GM20000 (cell line): ENCODE measurements around the gene DNAJC4.

Source experiments
- DNase-seq: peaks from one replicate; pipeline ENCODE4 v3.0.0; 2012; ENCODE audit warnings: low spot score
- TF ChIP-seq, protein P1 (sequence below): IDR thresholded peaks from 2 replicates; pipeline ENCODE4 v1.5.1; 2012; ENCODE audit warnings: mild to moderate bottlenecking, control low read depth; ENCODE audit errors: extremely low read depth, missing control alignments

The DNAJC4 gene

DNA sequence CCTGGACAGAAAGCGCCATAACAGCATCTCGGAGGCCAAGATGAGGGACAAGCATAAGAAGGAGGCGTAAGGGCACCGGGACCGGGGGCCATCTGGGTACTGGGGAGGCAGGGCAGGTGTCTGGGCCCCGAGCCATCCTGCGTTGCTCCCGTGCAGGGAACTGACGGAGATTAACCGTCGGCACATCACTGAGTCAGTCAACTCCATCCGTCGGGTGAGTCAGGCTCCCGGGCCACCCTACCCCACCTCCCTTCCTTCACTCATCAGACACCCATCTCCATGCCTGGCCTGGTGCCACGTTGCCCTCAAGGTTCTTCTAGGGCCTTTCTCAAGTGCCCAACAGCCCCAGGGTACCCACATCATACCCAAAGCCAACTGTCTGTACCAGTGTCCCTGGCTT is 36.0 kb downstream of the DNAJC4 start:
- no peak for DNase-seq
- TF ChIP-seq, protein P1, sequence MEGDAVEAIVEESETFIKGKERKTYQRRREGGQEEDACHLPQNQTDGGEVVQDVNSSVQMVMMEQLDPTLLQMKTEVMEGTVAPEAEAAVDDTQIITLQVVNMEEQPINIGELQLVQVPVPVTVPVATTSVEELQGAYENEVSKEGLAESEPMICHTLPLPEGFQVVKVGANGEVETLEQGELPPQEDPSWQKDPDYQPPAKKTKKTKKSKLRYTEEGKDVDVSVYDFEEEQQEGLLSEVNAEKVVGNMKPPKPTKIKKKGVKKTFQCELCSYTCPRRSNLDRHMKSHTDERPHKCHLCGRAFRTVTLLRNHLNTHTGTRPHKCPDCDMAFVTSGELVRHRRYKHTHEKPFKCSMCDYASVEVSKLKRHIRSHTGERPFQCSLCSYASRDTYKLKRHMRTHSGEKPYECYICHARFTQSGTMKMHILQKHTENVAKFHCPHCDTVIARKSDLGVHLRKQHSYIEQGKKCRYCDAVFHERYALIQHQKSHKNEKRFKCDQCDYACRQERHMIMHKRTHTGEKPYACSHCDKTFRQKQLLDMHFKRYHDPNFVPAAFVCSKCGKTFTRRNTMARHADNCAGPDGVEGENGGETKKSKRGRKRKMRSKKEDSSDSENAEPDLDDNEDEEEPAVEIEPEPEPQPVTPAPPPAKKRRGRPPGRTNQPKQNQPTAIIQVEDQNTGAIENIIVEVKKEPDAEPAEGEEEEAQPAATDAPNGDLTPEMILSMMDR, result no peak

DNA sequence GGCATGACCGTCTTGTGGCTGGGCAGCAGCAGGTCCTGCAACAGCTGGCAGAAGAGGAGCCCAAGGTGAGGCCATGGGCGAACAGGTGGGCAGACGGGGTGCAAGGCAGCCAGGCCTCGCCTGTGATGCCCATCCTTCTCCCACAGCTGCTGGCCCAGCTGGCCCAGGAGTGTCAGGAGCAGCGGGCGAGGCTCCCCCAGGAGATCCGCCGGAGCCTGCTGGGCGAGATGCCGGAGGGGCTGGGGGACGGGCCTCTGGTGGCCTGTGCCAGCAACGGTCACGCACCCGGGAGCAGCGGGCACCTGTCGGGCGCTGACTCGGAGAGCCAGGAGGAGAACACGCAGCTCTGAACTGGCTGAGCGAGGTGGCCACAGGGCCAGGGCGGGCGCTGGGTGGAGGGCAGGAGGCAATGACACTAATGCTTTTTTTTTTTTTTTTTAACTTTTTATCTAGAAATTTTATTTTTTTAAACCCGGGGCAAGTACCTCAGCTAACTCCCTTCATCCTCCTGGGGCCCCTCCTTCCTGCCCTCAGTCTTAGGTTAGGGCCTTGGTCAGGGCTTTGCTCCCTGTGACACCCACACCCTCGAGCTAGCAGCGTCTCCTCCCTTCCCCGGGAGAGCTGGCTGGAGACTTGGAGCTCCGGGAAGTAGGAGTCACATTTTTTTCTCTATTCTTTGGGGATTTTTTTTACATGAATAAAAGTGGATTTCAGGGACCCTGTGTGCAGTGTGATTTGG is 37.0 kb downstream of the DNAJC4 start:
- TF ChIP-seq, protein P1, result no peak
- DNase-seq, result no peak

DNA sequence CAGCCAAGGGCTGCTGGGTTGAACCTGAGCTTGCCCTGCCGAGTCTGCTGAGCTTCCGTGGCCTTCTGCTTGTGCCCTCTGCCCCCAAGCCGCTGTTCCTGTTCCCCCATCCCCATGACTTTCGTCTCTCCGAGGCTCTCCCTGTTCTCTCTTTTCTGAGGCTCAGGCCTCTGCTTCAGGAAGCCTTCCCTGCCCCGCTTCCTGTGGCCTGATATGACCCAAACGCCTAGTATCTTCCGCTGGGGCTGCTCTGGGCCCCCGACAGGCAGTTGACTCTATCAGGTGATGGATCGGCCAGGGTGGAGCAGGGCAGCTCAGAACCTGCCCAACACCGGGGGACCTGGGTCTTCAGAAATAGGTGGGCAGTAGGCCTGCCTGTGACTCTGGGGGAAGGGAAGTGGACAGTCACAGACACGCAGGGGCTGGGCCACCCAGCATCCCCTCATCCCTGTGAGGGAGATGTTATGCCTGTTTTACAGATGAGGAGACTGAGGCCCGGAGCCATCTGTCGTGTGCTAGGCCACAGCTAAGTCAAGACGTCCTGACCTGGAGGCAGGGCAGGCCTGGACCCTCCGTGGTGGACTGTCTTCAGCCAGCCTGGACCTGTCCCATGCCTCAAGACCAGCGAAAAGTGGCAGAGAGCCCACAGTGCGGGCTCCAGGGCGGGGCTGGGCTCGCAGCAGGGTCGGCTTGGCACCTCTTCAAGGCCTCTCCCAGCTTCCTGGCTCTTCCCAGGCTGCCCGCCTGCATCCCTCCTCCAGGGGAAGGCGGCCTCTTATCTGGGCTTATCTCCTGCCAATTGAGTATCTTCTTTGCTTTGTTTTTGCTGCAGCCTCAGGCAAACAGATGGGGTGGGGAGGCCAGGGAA is 37.9 kb downstream of the DNAJC4 start:
- no peak for DNase-seq
- TF ChIP-seq, protein P1, result no peak

DNA sequence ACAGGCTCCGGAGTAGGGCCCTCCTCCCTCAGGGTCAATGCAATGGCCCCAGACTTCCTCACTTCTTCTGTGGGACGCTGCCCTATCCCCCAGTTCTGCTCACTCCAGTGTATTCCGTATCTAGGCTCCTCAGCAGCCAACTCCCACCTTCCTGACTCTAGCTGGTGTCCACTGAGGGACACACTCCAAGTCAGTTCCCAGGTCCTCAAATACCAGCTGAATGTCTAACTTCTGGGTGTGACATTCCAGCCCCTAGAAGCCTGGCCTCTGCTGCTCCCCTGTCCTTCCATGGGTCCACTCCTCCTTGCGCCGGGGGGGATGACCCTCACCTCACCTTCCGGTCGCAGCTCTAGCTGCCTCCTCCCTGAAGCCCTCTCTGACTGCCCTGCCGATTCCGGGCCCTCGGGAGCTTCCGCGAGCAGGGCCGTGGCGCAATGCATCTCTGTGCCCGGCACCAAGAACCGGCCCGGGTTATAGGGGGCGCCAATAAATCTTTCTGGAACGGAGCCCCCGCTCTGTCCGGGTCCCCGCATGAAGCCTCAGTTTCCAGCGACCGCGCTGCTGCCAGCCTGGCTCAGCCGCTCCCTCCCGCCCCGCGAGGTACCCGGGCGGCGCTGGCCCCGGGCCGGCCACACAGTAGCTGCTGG is 38.7 kb downstream of the DNAJC4 start:
- TF ChIP-seq, protein P1, result no peak
- no peak for DNase-seq

DNA sequence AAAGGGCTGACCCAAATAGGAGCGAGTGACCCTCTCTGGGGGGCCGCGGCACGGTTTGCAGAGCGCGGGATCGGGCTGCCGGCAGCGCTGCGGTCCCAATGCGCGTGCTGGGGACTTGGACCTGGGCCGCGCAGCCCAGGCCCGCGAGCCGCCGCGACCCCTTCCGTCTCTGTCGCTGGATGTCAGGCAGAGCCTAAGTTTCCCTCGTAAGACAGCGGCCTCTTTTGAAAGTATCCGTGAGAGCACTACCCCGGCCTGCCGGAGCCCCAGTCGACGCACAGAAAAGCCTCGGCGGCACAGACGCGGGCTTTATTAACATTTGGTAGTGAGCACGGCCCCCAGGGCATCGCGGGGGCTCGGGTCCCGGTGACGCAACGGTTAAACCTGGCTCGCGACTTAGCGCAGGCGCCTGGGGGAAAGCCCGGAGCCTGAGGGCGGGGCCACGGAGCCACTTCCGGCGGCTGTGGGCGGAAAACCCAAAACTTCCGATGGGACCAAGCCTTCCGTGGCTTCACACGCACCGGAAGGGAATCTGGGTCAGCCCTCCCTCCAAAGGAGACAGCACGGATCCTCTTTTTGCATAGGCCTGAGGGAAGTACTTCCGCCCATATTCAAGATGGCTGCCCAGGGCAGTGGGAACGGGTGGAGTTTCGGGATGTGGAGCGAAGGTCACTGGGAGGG is 39.3 kb downstream of the DNAJC4 start:
- peak; percentile 92 for DNase-seq
- TF ChIP-seq, protein P1, result no peak

DNA sequence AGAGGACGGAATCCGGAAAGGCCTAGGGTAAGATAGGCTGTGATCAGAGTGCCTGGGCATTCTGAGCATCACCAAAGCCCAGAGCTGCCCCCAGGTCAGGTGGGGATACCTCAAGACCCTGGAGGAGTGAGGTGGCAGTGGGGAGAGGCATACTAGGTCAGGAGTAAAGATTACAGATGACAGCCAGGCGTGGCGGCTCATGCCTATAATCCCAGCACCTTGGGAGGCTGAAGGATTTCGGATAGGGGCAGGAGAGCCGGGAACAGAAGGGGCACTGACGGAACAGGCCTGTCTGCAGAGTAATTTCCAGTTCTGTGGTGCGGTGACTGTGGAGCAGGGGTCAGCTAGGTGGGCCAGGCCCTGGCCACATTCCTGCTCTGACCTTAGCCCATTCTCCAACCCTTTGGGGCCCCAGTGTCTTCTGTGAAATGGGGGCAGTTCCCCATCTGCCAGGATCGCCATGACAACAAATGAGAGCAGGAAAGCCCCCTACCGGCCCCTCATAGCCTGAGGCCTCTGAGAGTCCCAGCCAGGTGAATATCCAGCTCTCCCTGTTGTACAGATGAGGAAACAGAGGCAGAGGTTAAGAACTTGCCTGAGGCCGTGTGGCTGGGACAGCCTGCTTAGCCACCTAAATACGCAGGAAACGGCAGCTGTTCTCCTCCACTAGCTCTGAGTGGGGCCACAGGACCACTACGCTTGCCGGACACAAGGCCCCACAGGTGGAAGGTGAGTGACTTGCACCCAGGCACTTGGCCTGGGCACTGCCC is 44.9 kb downstream of the DNAJC4 start:
- TF ChIP-seq, protein P1, result no peak
- DNase-seq, result no peak
